GM18498 (cell line): ENCODE results near the gene MDFI.

Experiments used
- ATAC-seq: cut with Tn5 transposase; IDR thresholded peaks from one replicate; pipeline ENCODE4 v1.9.1; 2021; ENCODE audit warnings: mild to moderate bottlenecking, moderate library complexity; ENCODE audit not compliant: unreplicated experiment

The MDFI gene, protein sequence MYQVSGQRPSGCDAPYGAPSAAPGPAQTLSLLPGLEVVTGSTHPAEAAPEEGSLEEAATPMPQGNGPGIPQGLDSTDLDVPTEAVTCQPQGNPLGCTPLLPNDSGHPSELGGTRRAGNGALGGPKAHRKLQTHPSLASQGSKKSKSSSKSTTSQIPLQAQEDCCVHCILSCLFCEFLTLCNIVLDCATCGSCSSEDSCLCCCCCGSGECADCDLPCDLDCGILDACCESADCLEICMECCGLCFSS

DNA sequence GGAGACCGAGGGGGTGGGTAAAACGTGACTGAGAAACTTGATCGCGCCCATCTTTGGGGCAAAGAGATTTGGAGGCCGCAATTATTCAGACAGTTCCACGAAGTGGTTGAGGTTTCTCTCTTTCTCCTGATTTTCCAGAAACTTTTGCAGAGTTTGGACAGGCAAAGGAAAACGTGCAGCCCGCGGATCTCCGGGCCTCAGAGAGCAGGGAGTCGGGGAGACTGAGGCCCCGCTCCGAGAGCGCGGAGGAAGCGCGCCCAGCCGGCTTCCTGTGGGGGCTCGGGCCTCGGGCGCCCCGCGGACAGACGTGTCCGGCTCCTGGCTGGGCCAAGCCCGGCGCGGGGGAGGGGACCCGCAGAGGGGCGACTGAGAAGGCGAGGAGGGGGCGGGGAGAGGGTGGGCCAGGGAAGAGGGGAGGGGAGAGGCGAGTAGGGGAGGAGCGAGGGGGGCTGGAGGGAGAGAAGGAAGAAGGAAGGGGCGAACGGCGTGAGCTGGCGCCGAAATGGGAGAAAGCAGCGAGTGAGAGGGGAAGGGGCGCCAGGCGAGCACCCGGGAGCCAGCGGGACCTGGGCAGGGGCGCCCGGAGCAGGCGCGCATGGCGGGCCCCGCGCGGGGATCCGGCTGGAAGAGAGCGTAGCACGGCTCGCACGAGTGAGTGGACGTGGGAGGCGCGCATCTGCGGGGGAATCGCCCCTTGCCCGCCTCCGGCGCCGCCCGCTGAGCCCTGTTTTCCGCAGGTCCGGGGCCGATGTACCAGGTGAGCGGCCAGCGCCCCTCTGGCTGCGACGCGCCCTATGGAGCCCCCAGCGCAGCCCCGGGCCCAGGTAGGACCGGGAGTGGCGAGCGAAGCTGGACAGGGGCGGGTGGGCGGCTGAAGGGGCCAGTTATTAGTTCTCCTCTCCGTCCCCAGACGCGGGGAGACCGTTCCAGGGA, at the start of gene MDFI:
TSS of gene MDFI (plus strand) at position 467 of the 933 bp plus-strand sequence. CDS start at position 749, 282 bp downstream.
- no peak for ATAC-seq

GRCh38 chr6:41589223-41589622, 49.0 kb upstream of the MDFI start:
- no peak for ATAC-seq

GRCh38 chr6:41589636-41590622, 48.3 kb upstream of the MDFI start:
- no peak for ATAC-seq

- no peak for ATAC-seq
These were observed 47.1 kb upstream of the MDFI start for GRCh38 chr6:41591122-41591521.

GRCh38 chr6:41591859-41592502, 46.3 kb upstream of the MDFI start:
- ATAC-seq: no peak

- no peak for ATAC-seq
These were observed 44.9 kb upstream of the MDFI start for GRCh38 chr6:41593406-41593805.

GRCh38 chr6:41593839-41594238, 44.4 kb upstream of the MDFI start:
- ATAC-seq: no peak

DNA sequence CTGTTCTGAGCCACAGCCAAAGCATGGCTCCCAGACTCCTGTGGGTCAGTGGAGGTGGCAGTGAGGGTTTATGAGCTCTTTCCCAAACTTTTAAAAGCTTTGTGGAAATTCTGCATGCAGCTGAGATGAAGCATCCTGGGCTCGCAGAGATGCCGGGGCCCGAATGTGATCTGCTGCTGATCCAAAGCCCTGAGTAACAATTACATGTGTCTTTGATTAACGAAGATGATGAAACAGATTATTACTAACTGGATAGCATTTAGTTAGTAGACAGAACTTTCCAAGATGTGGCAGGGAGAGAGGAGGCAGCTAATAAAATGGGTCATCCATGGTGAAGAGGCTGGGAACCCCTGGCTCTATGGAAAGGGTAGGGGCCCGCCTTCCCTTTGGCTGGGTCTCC, 43.9 kb upstream of the MDFI start:
- ATAC-seq: no peak

DNA sequence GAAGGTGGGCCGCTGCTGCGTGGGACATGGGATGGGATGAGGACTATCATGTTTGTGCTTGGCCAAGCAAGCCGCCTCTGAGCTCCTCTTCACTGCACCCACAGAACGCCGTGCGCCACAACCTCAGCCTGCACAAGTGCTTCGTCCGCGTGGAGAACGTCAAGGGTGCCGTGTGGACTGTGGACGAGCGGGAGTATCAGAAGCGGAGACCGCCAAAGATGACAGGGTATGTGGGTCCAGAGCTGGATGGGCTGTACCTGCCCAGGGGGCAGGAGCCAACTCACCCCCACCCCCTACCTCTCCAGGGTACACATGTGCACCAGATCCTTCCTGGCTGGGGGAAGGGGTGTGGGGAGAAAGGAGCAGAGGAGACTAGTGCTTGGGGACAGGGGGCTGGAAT, 43.5 kb upstream of the MDFI start:
- no peak for ATAC-seq

- ATAC-seq: no peak
These were observed 43.1 kb upstream of the MDFI start for GRCh38 chr6:41595166-41595565.

DNA sequence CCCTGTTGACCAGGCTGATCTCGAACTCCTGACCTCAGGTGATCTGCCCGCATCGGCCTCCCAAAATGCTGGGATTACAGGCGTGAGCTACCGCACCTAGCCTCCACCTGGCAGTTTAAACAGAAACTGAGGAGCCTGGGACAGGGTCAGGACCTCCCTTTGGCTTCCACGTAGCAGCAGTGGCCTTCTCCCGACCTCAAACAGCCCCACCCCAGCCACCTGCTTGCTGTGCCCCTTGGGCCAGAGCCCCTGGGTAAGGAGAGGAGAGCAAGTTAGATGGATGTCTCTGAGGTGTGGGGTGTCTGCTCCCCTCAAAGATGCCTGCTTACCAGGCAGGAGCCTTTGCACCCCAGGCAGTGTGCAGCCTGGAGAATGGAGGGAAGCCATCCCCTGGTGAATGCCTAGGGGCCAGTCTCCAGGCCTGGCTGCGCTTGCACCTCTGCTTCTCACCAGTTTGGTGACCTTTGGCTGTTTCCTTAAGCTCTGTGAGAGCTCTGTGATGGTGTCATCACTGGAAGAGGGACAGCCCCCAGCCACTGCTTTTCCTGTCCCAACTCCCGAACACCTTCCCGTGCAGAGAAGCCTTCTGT, 42.1 kb upstream of the MDFI start:
- ATAC-seq: no peak

DNA sequence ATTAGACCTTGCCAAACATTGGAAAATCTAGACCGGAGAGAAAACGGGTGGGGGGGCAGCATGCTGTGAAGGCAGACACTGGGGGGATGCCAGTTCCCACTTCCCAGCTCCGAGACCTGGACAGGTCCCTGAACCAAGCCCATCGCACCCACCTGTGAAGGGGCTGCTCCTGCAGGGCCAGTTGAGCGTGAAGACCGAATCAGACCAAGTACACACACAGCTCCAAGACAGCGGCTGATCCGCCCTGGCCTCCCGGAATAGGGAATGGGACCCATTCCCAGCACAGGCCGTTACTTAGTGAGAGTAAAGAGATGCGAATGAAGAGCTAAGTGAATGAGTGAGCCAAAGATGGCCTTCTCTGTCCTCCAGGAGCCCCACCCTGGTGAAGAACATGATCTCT, 41.5 kb upstream of the MDFI start:
- no peak for ATAC-seq

DNA sequence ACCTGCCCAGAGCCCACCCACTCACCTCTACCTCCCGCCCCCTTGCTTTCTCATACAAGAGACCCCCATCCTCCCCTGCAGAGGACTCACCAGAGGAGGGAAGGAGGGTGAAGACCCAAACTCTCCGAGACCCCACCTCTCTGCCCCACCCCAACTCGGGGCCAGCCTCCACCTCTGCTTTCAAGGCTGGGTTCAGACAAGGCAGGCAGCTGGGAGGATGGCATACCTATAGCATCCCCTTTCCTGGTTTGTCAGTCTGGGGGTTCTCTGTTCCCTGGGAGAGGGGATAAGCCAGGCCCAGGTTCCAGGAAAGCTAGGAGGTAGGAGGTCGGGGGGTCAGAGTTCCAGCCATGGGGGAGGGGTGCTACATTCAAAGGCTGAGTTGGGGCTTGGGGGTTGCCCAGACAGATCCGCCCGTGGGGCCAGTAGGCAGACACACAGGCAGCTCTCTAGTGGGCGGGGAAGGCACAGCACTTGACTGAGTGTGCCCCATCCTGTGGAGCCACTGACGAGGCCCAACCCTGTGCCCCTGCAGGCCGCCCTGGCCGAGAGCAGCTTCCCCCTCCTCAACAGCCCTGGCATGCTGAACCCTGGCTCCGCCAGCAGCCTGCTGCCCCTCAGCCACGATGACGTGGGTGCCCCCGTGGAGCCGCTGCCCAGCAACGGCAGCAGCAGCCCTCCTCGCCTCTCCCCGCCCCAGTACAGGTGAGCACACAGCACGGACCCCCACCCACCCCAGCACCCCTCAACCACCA, 40.8 kb upstream of the MDFI start:
- ATAC-seq: no peak

DNA sequence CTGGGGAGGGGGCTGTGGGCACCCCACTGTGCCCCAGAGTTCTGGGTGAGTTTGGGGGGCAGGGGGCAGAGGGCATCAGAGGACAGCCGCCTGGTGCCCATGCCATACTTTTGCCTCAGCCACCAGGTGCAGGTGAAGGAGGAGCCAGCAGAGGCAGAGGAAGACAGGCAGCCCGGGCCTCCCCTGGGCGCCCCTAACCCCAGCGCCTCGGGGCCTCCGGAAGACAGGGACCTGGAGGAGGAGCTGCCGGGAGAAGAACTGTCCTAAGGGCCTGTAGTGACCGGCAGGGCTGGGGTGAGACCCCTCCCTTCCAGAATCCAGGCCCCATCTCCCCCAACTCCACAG, 39.6 kb upstream of the MDFI start:
- no peak for ATAC-seq

DNA sequence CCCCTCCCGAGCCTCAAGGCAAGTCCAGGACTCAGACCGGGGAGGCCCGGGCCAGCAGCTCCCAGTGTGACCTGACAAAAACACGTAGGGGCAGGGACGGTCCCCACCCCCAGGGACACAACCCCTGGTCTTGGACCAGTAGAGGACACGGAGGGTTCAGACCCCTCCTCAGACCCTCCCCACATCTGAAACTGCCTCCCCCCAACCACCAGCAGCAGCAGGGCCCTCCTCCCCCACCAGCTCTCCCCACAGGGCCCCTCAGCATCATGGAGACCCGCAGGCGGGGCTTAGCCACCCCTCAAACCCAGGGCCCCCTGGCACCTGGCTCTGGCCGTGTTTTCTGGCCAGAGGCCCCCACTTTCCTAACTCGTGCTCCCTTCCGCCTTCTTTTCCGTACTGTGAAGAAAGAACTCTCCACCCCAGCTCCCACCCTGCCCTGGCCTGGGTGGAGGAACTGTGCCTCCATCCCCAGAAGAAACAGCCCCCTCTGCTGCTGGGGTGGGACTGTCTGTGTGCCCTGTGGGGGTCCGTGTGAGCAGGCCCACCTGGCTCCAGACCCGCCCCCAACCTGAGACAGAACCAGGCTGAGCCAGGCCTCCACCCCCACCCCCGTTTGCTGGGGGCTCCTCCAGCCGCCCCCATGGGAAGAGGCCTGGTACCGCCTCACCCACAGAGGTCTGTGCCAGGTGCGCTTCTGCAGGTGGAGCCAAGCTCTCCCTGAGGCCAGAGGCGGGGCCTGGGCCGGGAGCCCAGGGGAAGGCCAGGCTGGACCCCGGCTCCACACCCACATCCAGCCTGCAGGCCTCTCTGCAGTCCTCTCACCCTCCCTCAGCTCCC, 39.0 kb upstream of the MDFI start:
- no peak for ATAC-seq

DNA sequence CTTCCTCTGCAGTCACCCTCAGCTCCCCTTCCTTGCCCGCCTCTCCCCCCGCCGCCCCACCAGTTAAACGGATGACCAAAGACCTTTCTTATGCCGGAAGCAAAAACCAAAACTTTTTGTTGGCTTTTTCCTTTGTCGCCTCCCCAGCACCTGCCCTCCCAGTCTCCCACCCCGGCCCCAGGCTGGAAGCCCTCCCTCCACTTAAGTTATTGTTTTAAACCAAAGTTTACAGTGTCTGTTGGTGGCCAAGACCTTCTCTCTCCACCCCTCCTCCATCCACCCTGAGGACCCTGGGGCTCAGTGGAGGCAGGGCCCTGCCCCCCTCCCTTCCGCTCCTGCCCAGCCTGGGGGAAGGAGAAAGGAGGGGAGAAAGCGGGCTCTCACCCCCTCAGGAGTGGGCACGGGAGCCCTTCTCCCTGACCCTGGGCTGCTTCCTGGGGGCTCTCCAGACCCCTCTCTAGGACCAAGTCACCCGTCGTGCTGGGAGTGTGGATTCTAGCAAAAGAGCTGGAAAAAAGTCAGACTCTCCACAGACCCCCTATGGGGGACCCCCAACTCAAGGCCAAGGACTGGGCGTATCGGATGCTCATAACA, 38.3 kb upstream of the MDFI start:
- no peak for ATAC-seq

DNA sequence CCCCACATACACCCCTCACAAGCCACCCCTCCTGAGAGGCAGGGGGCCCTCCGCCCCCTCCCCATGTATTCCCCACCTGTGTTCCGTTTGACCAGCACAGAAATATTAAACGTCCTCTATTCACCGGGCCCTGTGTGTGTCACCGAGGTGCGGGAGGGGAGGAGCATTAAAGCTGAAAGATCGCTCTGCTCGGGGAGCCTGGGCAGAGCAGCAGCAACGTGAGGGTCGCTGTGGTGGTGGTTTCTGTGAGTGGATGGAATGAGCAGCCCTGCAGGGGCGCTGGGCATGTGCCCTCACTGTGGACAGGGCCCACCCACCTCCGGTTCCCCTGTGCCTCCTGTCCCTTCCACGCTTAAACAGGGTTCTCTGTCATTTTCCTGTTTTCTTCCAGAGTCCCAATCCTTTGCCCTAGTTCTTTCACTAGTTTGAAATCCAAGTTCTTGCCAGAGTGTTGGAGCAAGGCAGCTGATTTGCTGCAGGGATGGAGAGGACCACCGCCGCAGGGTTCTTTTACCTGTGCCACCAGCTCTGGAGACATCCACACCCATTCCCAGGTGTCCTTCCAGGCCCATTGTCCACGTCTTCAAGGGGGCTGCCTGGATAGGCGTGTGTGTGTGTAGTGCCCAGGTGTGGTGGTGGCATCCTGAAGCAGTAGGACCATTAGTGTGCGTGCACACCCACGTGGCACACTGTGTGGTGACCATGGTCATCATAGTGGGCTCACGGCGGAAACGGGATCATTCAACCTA, 37.6 kb upstream of the MDFI start:
- ATAC-seq: no peak

GRCh38 chr6:41601248-41601549, 37.1 kb upstream of the MDFI start:
- no peak for ATAC-seq
